Measurements from ENCODE around the gene MRAP.

The MRAP gene

GRCh38 chr21:32337206-32337605, 38.6 kb downstream of the MRAP start:
- TF ChIP-seq ZFX (IDR thresholded peaks at IDR 0.05) (no peak), CTCF (conservative IDR thresholded peaks at IDR 0.05) (no peak)
- H3K27ac ChIP-seq, result no peak overlapping the region

- no peak overlapping the region for H3K27ac ChIP-seq
- TF ChIP-seq ZFX (IDR thresholded peaks at IDR 0.05), result no peak
- no peak for TF ChIP-seq CTCF (conservative IDR thresholded peaks at IDR 0.05)
These were observed 39.7 kb downstream of the MRAP start for GRCh38 chr21:32338209-32338921.

- no peak for TF ChIP-seq CTCF (conservative IDR thresholded peaks at IDR 0.05)
- no peak for TF ChIP-seq ZFX (IDR thresholded peaks at IDR 0.05)
These were observed 42.5 kb downstream of the MRAP start for GRCh38 chr21:32340863-32341848.

GRCh38 chr21:32346951-32347350, 48.3 kb downstream of the MRAP start:
- TF ChIP-seq ZFX (IDR thresholded peaks at IDR 0.05), result no peak
- H3K27ac ChIP-seq, result peak overlapping the region; percentile 62; the same call in 1 of the 2 replicates

More at GRCh38 chr21:32340863-32341848, 42.5 kb downstream of the MRAP start:
- no peak overlapping the region for H3K27ac ChIP-seq

GRCh38 chr21:32347351-32347750, 48.7 kb downstream of the MRAP start:
- no peak for TF ChIP-seq CTCF (conservative IDR thresholded peaks at IDR 0.05)
- TF ChIP-seq ZFX (IDR thresholded peaks at IDR 0.05), result no peak
- H3K27ac ChIP-seq, result peak overlapping the region; percentile 62; the same call in 1 of the 2 replicates

GRCh38 chr21:32347977-32348376, 49.3 kb downstream of the MRAP start:
- TF ChIP-seq ZFX (IDR thresholded peaks at IDR 0.05) (no peak), CTCF (conservative IDR thresholded peaks at IDR 0.05) (no peak)
- H3K27ac ChIP-seq, result peak overlapping the region; percentile 62

- TF ChIP-seq ZFX (IDR thresholded peaks at IDR 0.05) (no peak), CTCF (conservative IDR thresholded peaks at IDR 0.05) (no peak)
- peak overlapping the region; percentile 62 for H3K27ac ChIP-seq
These were observed 50.1 kb downstream of the MRAP start for GRCh38 chr21:32348604-32349332.
